Measurements from ENCODE around the gene DEFB129.

GRCh38 chr20:227439-228105, 514 bp downstream of the DEFB129 start:
- TF ChIP-seq POLR2A (IDR thresholded peaks at IDR 0.05) (no peak), POLR2AphosphoS5 (IDR thresholded peaks at IDR 0.05) (no peak)
- TF ChIP-seq, protein P1, sequence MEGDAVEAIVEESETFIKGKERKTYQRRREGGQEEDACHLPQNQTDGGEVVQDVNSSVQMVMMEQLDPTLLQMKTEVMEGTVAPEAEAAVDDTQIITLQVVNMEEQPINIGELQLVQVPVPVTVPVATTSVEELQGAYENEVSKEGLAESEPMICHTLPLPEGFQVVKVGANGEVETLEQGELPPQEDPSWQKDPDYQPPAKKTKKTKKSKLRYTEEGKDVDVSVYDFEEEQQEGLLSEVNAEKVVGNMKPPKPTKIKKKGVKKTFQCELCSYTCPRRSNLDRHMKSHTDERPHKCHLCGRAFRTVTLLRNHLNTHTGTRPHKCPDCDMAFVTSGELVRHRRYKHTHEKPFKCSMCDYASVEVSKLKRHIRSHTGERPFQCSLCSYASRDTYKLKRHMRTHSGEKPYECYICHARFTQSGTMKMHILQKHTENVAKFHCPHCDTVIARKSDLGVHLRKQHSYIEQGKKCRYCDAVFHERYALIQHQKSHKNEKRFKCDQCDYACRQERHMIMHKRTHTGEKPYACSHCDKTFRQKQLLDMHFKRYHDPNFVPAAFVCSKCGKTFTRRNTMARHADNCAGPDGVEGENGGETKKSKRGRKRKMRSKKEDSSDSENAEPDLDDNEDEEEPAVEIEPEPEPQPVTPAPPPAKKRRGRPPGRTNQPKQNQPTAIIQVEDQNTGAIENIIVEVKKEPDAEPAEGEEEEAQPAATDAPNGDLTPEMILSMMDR (IDR thresholded peaks at IDR 0.05 in 8 of 11, conservative IDR thresholded peaks at IDR 0.05 in 3 of 11): no peak

Measured in spleen (tissue), 7 donors.